Measurements from ENCODE around the gene PCDH17.

The PCDH17 gene

GRCh38 chr13:57739543-57740190 lies 108.1 kb downstream of the PCDH17 start:
- DNase-seq (ENCODE audit: low spot score): no peak

- DNase-seq (ENCODE audit: low spot score): no peak
These were observed 109.2 kb downstream of the PCDH17 start for GRCh38 chr13:57740719-57741118.

- DNase-seq (ENCODE audit: low spot score): no peak
These were observed 116.6 kb downstream of the PCDH17 start for GRCh38 chr13:57748096-57748495.

- DNase-seq (ENCODE audit: low spot score): no peak
These were observed 129.4 kb downstream of the PCDH17 start for GRCh38 chr13:57760951-57761350.

- DNase-seq (ENCODE audit: low spot score): no peak
These were observed 132.1 kb downstream of the PCDH17 start for GRCh38 chr13:57763689-57764088.

Measured in hematopoietic multipotent progenitor cell treated with erythropoietin and hydrocortisone succinate and interleukin-3 and kit ligand, for 15 days (in vitro differentiated cells).